ENCODE measurements around the gene GOLGA5.

DNA sequence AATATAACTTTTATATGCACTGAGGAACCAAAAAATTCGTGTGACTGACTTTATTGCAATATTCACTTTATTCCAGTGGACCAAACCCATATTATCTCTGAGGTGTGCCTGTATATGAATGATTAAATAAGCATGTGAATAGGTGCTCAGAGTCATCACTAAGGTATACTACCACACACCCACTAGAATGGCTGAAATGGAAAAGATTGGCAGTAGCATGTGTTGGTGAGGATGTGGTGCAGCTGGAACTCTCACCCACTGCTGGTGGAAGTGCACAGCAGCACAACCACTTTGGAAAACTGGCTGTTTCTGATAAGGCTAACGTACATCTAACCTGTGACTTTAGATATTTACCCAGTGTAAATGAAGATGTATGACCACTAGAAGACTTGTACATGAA is 36.8 kb downstream of the GOLGA5 start:
- no peak for TF ChIP-seq POLR2A (IDR thresholded peaks at IDR 0.05)
- TF ChIP-seq CTCF (IDR thresholded peaks at IDR 0.05): no peak

Data from tibial nerve (tissue), 3 donors.